KMS-11 (cell line): ENCODE measurements around the gene SMARCC2.

Source experiments
- H2AFZ ChIP-seq: fragments of 200-600 bp; sonication (generic); 2 replicates; pipeline ENCODE4 v1.6.1; 2016; ENCODE audit warnings: antibody characterized with exemption, mixed run types, low read depth
- H3K27ac ChIP-seq: fragments of 200-600 bp; sonication (generic); 2 replicates; pipeline ENCODE4 v1.6.1; 2016; ENCODE audit warnings: mild to moderate bottlenecking, mixed run types
- H3K27me3 ChIP-seq: fragments of 200-600 bp; sonication (generic); 2 replicates; pipeline ENCODE4 v1.6.1; 2017; ENCODE audit warnings: mild to moderate bottlenecking, low read depth, mixed run types, moderate library complexity; ENCODE audit not compliant: insufficient read depth
- H3K36me3 ChIP-seq: fragments of 200-600 bp; sonication (generic); 2 replicates; pipeline ENCODE4 v1.6.1; 2017; ENCODE audit warnings: mild to moderate bottlenecking, mixed run types; ENCODE audit not compliant: insufficient read depth
- H3K4me1 ChIP-seq: fragments of 200-600 bp; sonication (generic); 2 replicates; pipeline ENCODE4 v1.6.1; 2016; ENCODE audit warnings: mild to moderate bottlenecking, low read depth, mixed run types; ENCODE audit not compliant: poor library complexity, severe bottlenecking
- H3K4me2 ChIP-seq: fragments of 200-600 bp; sonication (generic); 2 replicates; pipeline ENCODE4 v1.7.0; 2016; ENCODE audit warnings: mild to moderate bottlenecking, mixed run types
- H3K4me3 ChIP-seq: fragments of 200-600 bp; sonication (generic); IDR thresholded peaks from 2 replicates; pipeline ENCODE4 v1.6.1; 2017; ENCODE audit warnings: low read depth, low read length, mixed read lengths; ENCODE audit not compliant: insufficient read depth
- H3K79me2 ChIP-seq: fragments of 200-600 bp; sonication (generic); 2 replicates; pipeline ENCODE4 v1.6.1; 2016; ENCODE audit warnings: low read depth, mixed run types; ENCODE audit not compliant: insufficient read depth
- H3K9ac ChIP-seq: fragments of 200-600 bp; sonication (generic); 2 replicates; pipeline ENCODE4 v1.6.1; 2016; ENCODE audit warnings: mild to moderate bottlenecking, mixed run types
- H4K20me1 ChIP-seq: fragments of 200-600 bp; sonication (generic); 2 replicates; pipeline ENCODE4 v1.6.1; 2016; ENCODE audit warnings: mild to moderate bottlenecking, mixed run types; ENCODE audit not compliant: insufficient read depth
- TF ChIP-seq, protein P1 (sequence below): fragments of 200-600 bp; sonication (generic); conservative IDR thresholded peaks from 2 replicates; pipeline ENCODE4 v1.6.1; 2017; ENCODE audit warnings: low read depth, mild to moderate bottlenecking, antibody characterized with exemption, low read length, moderate library complexity, mixed read lengths

The SMARCC2 gene

DNA sequence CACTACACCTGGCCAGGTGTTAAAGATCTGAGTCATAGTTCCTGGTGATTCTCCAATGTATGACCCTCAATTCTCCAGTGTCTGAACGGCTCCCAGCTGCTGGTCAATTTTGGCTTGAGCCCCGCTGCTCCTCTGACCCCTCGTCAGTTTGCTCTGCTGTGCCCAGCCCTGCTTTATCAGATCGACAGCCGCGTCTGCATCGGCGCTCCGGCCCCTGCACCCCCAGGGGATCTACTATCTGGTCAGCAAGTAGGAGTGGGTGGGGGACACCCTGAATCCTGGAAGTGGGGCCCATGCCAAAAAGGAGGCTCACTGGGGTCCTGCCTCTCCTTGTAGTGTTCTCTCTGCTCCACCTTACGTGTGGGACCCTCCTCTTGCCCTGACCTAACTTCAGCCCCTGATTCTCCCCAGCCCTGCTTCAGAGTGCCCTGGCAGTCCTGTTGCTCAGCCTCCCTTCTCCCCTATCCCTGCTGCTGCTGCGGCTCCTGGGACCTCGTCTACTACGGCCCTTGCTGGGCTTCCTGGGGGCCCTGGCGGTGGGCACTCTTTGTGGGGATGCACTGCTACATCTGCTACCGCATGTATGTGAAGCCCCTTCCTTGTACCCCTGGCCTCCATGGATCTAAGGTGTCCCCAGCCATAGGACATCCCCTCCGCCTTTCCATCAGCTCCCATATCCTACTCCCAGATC lies 45.6 kb upstream of the SMARCC2 start:
- H3K4me3 ChIP-seq: no peak overlapping the region

DNA sequence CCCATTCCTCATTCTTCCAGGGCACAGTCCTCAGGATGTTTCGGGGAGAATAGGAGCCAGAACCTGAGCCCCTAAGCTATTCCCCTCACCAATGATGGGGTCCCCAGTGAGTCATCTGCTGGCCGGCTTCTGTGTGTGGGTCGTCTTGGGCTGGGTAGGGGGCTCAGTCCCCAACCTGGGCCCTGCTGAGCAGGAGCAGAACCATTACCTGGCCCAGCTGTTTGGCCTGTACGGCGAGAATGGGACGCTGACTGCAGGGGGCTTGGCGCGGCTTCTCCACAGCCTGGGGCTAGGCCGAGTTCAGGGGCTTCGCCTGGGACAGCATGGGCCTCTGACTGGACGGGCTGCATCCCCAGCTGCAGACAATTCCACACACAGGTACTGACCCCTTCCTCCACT lies 41.9 kb upstream of the SMARCC2 start:
- Histone ChIP-seq H3K4me2 (no peak overlapping the region), H3K27ac (no peak overlapping the region), H2AFZ (no peak overlapping the region), H4K20me1 (no peaks in the 10 kb centered on the region), H3K79me2 (no peaks in the 10 kb centered on the region), H3K27me3 (no peaks in the 10 kb centered on the region), H3K36me3 (no peaks in the 10 kb centered on the region), H3K4me3 (no peak overlapping the region), H3K9ac (no peak overlapping the region), H3K4me1 (no peaks in the 10 kb centered on the region)
- TF ChIP-seq, protein P1, sequence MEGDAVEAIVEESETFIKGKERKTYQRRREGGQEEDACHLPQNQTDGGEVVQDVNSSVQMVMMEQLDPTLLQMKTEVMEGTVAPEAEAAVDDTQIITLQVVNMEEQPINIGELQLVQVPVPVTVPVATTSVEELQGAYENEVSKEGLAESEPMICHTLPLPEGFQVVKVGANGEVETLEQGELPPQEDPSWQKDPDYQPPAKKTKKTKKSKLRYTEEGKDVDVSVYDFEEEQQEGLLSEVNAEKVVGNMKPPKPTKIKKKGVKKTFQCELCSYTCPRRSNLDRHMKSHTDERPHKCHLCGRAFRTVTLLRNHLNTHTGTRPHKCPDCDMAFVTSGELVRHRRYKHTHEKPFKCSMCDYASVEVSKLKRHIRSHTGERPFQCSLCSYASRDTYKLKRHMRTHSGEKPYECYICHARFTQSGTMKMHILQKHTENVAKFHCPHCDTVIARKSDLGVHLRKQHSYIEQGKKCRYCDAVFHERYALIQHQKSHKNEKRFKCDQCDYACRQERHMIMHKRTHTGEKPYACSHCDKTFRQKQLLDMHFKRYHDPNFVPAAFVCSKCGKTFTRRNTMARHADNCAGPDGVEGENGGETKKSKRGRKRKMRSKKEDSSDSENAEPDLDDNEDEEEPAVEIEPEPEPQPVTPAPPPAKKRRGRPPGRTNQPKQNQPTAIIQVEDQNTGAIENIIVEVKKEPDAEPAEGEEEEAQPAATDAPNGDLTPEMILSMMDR: no peak

More for the DNA sequence above, 45.6 kb upstream of the SMARCC2 start:
- Histone ChIP-seq H3K79me2 (no peaks in the 10 kb centered on the region), H3K27me3 (no peaks in the 10 kb centered on the region), H3K4me2 (no peak overlapping the region), H2AFZ (no peak overlapping the region), H3K4me1 (no peaks in the 10 kb centered on the region), H4K20me1 (no peaks in the 10 kb centered on the region), H3K9ac (no peak overlapping the region), H3K27ac (no peak overlapping the region), H3K36me3 (no peaks in the 10 kb centered on the region)
- TF ChIP-seq, protein P1: no peak

DNA sequence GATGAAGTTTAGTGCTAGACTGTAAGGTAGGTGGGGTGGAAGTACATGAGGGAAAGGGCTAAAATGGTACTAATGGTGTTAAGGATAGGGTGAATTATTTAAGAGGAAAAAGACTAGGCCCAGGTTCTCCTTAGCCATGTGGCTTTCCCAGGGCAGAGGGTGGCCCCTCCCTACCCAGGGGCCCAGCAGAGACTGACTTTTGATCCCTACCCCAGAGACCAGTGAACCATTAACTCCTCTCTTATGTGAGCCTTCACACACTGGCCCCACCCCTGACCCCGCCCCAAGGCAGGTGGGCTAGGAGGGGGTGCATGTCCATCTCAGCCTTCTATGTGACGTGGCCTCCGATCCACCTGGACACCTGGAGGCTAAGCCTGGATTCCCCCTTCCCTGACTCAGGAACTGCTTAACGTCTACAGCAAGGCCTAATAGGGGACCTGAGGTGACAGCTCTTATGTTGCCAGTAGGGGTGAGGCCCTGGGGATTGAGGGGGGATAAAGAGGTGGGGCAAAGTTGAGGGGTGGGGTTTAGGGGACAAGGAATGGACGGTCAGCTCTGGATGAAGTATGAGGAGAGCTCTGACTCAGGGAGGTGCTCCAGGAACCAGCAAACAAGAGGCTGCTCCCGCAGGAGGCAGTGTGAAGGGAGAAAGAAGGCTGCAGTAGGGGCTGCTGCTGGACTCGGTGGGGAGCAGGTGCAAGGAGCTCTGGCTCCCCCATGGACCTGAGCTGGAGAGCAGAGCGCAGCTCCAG lies 41.3 kb upstream of the SMARCC2 start:
- Histone ChIP-seq H3K27ac (no peak overlapping the region), H3K27me3 (no peaks in the 10 kb centered on the region), H2AFZ (no peak overlapping the region), H3K4me2 (no peak overlapping the region), H3K9ac (no peak overlapping the region), H4K20me1 (no peaks in the 10 kb centered on the region), H3K79me2 (no peaks in the 10 kb centered on the region), H3K4me1 (no peaks in the 10 kb centered on the region), H3K36me3 (no peaks in the 10 kb centered on the region), H3K4me3 (no peak overlapping the region)
- TF ChIP-seq, protein P1: no peak

DNA sequence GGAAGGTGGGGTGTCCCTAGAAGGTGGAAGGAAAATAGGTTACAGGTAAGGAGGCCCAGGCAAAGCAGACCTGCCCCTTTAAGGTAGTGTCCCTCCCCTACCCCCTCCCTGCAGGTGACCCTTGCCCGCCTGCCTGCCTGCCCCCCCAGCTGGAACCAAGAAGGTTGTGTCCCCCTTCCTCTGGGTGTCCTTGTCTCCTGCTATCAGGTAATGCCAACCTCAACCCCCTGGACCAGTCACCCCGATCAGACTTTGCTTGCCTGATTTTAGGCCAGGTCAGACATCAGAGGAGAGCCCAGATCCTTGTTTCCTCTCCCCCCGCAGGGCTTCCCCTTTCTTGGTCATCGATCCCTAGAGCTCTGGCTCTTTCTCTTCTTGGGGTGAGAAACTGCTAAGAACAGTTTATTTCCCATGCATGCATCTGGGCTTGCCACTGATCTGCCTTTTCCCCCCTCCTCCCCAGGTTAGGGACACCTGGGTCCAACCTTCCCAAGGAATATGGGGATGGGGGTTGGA lies 40.7 kb upstream of the SMARCC2 start, which contains the start of gene SLC39A5:
SLC39A5 (plus strand) TSS at position 136 of the 516 bp plus-strand sequence. CDS start 1,224 bp downstream, outside the sequence.
- H3K27me3 ChIP-seq: no peaks in the 10 kb centered on the region
- H3K27ac ChIP-seq: no peak within 1 kb of the TSS
- H2AFZ ChIP-seq: no peak within 1 kb of the TSS
- TF ChIP-seq, protein P1: no peak
- no peaks in the 10 kb centered on the region for H3K4me1 ChIP-seq
- H3K79me2 ChIP-seq: no peaks in the 10 kb centered on the region
- no peak within 1 kb of the TSS for H3K4me3 ChIP-seq
- no peaks in the 10 kb centered on the region for H4K20me1 ChIP-seq
- no peak within 1 kb of the TSS for H3K4me2 ChIP-seq
- H3K36me3 ChIP-seq: no peaks in the 10 kb centered on the region
- no peak within 1 kb of the TSS for H3K9ac ChIP-seq
